Inflammatory macrophage (primary cell): ENCODE measurements around the gene DELE1.

Source experiments
- DNase-seq, 2 donors: peaks; one replicate each; pipeline ENCODE4 v3.0.0-alpha.2; 2020 to 2022

The DELE1 gene

DNA sequence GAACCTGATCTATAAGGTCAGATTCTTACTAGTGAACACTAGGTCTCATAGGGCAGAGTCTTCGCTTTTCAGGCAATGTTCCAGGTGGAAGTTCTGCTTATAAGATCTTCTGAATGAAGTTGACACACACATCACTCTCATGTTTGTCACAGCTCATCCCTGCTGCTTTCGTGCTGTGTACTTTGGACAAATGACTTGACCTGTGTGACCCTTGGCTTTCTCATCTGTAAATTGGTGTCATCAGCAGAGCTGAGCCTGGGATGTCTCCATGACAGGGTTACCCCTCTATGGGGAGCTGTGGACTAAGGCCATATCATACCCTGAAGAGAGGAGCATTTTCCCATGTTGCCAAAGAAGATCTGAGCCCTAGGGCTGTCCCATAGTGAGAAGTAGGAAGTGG is 2.8 kb downstream of the DELE1 start:
- no peak for DNase-seq

DNA sequence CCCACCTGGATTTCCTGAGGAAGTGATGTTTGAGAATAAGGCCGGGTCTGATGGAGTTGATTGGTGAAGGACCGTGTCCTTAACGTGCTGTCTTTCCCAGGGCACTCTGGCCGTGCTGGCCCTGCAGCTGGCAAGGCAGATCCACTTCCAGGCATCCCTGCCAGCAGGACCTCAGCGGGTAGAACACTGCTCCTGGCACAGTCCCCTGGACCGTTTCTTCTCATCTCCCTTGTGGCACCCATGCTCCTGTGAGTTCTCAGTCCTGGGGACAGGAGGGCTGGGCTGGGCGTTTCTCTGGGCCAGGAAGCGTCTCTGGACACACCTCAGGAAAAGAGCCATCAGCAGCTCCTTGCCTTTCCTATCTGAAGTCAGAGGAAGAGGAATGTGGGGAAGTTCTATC is 4.4 kb downstream of the DELE1 start:
- DNase-seq: no peak

DNA sequence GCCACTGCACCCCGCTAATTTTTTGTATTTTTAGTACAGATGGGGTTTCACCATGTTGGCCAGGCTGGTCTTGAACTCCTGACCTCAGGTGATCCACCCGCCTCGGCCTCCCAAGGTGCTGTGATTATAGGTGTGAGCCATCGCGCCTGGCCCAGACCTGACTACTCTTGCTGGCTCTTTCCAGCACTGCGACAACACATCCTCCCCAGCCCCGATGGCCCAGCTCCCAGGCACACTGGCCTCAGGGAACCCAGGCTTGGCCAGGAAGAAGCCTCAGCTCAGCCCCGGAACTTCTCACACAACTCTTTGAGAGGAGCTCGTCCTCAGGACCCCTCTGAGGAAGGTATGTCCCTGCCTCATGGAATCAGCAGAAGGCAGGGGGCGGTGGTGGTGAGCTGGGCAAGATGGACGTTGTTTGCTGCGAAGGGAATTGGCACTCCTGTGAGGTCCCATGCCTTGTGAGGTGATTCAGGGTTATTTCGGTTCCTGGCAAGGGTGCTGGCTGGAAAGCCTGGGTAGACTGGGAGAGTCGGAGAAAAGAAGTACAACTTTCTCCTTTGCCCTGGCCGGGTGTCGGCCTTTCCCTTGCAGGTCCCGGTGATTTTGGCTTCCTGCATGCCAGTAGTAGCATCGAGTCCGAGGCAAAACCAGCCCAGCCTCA is 5.9 kb downstream of the DELE1 start:
- DNase-seq: no peak

DNA sequence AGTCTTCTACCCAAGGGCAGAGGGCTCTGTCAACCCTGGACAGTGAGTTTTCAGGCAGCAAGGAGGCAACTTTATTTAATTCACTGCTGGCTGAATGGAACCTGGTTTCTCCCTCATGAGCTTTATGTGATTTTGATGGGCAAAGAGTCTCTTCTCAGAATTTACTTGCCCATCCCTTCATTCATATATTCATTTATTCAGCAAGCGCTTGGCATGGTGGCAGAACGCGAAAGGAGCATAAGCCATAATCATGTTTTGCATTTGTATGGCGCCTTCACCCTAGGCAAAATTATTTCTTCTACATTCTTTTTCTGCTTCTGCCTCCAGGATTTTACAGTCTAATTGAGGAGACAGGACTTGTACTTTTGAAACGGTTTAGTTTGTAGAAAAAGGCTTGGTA is 8.0 kb downstream of the DELE1 start:
- DNase-seq: no peak

DNA sequence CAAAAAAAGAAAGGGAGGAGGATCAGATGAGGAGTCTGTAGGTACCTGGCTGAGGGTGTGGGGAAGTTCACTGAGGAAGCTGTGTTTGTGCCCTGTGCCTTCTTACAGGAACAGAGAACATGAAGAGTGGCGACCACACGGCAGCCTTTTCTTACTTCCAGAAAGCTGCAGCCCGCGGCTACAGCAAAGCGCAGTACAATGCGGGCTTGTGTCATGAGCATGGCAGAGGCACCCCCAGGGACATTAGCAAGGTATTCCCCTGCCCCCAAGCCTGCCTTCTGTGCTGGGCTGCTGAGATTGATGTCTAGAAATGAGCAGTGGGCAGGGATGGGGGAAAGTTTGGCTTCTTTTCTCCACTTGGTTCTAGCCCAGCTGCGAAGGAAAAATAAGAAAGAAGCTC is 9.5 kb downstream of the DELE1 start:
- no peak for DNase-seq

DNA sequence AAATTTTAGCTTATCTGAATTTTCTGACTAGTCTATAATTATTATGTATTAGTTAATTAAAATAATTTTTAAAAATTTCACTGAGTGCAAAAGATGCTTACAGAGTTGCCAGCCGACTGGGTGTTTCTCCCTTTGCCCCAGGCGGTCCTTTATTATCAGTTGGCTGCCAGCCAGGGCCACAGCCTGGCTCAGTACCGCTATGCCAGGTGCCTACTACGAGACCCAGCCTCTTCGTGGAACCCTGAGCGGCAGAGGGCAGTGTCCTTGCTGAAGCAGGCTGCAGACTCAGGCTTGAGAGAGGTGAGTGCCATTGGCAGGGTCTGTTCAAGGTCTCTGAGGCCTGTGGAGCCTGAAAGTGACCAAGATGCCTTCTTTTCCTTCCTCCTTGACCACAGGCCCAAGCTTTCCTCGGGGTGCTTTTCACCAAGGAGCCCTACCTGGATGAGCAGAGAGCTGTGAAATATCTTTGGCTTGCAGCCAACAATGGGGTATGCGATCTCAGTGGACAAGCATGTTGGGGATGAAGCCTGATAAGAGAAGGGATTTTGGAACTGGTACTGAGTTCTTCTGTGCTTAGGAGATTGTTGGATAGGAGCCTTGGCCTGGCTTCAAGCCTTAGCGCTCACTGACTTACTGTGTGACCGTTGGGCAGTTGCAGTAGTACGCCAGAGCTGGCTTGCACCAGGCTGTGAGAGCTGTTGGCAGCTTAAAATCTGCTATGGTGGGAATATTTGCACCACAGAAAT is 10.6 kb downstream of the DELE1 start:
- no peak for DNase-seq

DNA sequence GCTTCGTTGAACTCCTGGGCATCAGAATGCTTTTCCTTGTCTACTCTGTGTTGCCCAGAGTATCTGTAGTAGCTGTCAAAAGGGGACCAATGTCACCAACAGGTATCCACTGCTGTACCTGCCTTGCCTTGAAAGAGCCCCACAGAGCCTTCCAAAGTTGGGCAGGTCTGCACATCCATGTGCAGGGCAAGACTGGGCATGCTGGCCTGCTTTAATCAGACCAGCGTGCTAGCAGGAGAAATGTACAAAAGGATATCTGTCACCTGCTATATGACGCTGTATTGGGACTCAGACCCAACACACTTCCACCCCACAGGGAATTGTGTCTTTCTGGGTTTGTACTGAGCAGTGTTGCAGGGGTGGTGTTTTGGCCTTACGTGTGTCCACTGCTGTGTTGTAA is 11.9 kb downstream of the DELE1 start:
- no peak for DNase-seq

DNA sequence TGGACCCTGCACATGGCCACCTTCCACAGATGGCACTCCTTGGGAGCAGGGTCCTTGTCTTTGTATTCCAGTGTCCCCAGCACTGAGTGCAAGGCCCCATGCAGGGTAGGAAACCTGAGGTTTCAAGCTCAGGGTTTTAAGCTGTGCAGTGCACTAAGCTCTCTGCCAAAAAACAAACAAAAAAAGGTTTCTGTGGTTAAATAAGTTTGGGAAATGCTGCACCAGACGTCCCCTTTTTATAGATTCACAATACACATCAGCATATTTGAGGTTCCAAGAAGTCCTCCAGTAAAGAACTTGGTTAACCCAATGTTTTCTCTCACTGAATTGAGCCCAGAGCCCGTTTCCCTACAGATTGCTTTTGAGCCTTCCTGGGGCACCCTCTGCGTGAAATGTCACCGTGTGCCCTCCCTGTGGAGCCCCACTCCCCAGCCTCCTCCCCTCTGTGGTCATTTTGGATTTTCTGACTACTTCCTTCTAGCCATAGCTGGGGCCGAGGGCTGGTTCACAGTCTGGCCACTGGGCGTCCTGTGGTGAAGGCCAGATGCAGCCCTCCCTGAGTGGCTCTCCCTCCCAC is 17.1 kb downstream of the DELE1 start:
- peak; percentile 48 to 54 for DNase-seq

DNA sequence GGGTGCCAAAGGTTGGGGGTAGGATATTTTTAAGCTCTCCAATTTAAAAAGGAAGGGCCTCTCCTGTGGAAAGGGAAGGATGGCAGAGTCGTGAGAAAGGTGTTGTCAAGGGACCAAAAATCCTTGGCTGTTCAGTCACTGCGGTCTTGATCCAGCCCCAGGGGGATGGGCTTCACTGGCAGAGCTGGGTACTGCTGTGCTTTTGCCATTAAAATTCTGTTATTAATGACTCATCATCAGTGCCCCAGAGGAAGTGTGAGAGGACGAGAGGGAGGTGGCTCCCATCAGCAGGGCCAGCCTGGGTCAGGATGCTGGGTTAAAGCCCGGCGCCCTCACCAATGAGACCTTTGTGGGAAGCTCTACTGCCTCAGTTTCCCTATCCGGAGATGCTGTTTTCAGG is 17.6 kb downstream of the DELE1 start:
- DNase-seq: no peak

DNA sequence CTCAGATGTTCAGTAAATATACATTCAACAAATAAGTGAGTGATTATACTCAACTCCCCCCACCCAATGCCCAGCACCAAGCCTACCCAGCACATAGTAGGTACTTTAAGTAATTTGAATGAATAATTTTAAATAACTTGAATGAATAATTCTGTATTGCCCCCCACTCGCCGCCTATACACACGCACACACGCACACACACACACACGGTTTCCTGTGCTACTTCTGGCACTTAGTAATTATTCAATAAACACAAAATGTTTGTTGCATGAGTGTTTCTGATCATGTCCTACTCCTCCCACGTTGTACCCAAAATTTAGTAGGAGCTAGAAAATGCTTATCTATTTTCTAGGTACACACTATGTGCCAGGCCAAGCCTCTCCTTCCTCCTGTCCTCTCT is 18.1 kb downstream of the DELE1 start:
- no peak for DNase-seq

DNA sequence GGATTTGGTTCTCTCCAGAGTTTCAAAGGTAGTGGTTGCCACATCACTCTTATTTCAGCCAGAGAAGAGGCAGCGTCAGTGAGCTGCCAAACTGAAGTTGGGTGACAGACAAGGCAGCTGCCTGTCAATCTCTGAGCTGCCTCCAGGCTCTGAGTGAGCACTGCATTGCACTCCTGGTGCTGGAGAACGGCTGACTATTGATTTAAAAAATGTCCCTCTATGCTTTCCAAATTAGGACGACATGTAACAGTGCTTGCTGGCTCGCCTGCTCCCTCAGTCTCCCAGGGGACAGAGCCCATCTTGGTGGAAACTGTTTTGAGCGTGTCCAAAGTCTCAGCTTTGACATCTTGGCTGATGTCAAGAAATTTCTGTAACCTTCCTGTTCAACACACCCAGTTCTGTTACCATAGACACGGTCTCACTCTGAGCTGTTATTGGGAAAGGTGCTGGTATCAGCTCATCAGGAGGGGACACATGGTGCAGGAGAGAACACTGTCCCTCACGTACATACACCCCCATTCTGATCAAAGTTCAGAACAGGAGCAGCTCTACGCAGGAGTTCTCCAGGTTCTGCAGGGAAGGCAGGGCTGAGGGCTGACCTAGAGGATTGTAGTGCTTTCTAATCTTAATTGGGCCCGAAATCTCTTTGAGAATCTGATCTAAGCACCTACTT is 18.6 kb downstream of the DELE1 start:
- DNase-seq: no peak

DNA sequence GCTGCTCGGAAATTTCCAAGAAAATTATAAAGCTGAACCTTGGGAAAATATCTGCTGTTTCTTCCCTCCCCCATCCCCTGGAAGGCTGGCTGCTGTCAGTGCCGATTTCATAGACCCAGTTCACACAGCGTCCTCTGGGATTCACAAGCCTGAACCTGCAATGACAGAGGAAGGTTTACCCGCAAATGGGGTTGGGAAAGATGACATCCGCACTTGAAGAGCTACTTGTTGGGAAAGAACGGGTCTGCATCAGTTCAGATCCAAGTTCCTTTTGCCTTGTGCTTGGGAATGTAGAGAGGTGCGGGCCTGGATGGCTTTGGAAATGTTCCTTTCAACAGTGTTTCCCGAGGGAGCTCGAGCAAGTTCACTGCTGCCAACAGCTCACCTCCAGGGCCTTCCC is 20.4 kb downstream of the DELE1 start:
- no peak for DNase-seq

DNA sequence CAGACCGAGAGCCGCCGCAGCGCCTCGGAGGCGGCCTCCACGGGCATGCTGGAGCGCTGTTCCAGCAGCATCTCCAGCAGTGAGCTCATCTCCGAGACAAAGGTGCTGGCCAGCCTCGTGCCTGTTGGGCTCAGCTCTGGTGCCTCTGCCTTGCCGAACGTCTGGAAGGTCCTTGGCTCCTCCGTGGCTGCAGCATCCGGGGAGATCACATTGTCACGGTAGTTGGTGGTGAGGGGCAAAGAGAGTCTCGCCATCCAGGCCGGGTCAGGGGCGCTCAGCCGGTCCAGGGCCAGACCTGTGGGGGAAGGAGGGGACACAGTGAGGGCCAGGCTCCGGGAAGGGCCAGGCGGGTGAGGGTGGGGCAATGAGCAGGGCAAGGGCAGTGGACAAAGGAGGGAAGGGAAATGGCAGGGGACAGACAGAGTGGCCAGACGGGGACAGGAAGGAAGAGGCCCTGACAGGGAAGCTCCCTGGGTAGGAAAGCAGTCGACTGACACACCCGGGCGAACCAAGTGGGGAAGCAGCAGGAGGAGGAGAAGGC is 21.9 kb downstream of the DELE1 start:
- peak; percentile 27 to 66 for DNase-seq

DNA sequence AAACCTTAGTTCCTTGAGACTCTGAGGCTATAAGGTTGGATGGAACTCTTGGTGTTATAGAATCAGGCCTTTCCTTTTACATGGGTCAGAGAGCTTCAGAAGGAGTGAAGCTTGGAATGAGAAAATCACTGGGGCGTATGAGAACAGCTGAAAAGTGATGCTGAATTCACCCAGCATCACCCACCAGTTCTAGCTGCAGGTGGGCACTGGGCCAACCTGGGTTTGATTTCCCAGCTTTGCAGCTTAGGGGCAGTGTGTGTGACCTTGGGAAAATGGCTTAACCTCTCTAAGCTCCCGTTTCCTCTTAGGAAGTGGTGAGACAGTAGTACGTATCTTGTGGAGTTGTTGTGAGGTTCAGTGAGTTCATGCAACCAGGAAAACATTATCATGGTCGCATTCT is 23.6 kb downstream of the DELE1 start:
- no peak for DNase-seq

DNA sequence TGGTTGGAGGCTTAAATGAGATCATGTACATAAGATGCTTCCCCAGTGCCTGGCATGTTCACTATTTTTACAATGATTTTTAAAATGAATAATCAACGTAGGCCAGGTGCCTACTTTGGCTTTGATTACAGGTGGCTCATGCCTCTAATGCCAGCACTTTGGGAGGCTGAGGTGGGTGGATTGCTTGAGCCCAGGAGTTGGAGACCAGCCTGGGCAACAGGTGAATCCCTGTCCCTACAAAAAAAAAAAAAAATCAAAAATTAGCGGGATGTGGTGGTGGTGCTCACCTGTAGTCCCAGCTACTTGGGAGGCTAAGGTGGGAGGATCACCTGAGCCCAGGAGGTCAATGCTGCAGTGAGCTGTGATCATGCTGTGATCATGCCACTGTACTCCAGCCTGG is 25.1 kb downstream of the DELE1 start:
- DNase-seq: no peak

DNA sequence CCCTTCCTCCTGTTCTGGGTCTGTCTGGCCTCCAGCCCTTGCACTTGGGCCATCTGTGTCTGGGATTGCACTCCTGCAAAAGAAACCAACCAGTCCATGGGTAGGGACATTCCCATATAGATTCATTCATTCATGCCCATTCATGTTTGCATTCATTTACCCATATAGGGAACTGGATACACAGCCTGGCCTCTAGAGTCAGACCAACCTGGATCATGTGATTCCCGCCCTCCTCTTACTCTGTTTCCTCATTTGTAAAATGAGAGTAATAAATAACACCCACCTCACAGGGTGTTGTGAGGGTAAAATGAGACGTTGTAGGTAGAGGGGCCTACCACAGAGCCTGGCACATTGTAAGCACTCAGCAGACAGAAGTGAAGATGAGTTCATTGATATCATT is 25.8 kb downstream of the DELE1 start:
- DNase-seq: peak in 1 of 2 donors; percentile 43

DNA sequence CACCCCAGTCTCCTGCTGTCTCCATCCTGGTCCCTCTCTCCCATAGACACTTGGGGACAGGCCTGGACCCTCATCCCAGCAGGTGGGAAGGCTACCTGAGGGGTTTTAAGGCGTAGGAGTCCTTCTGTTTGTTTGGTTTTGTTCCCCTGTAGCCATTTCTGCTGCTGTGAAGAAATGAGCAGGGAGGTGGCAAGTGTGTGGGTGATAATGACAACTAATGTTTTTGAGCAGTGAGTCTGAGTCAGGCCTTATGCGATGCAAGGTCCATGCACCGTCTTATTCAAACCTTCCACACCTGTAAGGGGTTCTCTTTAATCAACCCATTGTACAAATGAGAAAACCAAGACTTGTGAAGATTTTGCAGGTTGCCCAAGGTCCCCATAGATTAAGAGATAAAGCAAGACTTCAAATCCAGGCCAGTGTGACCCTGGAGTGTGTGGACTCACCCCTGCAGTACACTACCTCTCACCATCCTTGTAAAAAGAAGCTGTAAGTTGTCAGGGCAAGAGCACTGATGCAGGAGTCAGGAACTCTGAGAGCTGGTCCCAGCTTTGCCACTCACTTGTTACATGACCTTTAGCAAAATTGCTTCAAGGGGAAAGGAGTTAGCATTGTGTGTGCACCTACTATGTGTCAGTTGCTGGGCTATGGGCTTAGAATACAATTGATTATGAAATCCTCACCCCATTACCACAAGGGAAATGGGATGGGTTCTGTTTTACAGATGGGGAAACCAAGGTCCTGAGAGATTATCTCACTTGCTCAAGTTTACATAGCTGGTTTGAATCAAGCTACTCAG is 26.7 kb downstream of the DELE1 start:
- DNase-seq: peak in 1 of 2 donors; percentile 66

DNA sequence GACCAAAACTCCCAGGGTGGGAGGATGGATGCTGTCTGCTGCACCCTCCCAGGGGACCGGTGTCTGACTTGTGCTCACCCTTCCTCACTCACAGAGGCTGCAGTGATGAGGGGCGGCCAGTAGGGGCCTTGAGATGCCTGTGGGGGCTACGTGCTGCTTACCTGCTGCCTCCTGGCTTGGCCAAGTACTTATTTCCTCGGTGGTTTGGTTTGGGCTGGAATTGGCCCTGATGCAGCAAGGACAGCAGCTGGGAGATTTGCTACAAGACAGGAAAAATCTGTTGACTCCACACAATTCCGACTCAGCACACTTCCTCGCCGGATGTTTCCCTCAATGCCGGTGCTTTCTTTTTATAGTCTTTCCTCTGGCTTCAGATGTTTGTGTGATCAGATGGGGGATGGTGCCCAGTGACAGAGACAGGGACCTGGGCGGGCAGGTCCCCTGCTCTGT is 27.7 kb downstream of the DELE1 start:
- DNase-seq: no peak

DNA sequence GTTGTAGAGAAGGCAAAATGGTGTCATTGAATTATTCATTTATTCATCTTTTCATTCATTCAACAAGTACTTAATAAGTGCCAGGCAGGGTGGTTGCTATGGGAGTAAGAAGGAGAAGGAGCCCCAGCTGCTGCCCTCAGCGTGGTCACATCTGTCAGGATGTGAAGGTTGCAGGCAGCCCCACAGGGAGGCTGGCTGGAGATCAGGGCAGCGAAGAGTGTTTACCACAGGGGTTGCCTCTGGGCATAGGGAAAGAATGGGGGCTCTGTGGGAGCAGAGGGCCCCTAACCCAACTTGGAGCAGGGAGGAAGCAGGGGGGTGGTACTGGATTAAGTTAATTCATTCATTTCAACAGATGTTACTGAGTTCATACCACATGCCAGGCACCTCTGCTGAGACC is 28.3 kb downstream of the DELE1 start:
- no peak for DNase-seq

DNA sequence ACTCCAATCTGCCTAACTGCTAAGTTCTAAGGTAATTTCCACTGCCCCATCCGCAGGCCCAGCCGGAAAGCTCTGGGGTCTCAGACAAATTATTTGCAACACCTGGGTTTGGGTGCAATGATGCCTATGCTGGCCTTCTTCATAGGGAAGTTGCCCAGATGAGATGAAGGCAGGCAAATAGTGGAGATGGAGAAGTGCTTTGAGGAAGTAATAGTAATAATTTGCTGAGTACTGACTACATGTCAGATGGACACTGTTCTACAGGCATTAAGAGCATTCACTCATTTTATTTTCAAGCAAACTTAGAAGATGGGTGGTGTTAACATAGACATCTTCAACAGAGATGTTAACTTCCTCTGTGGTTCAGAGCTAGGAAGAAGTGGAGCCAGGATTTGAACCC is 30.5 kb downstream of the DELE1 start:
- DNase-seq: peak; percentile 48 to 62

DNA sequence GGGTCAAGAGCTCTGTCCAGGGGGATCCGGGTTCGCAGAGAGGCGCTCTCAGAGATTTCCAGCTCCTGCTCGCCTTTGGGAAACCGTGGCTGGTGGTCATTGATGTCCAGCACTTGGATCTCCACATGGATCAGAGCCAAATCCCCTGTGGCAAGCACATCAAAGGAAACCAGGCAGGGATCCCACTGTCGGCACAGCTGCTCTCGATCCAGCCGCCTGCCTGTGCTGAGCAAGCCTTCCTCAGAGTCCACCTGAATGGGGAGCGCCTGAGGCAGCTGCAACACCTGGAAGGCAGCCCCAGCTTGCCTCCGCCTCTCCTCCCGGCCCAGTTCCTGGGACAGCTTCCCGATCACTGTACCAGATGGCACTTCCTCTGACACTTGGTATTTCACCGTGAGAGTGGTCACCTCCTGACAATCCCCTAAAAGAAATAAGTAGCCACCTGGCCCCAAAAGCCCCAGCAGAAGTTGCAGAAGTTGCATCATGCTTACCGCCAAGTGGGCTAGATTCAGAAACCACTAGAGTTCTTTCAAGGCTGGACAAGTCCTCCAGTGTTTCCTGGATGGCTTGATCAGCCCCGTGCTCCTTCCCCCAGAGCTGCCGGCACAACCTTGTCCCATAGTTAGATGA is 33.8 kb downstream of the DELE1 start:
- no peak for DNase-seq

DNA sequence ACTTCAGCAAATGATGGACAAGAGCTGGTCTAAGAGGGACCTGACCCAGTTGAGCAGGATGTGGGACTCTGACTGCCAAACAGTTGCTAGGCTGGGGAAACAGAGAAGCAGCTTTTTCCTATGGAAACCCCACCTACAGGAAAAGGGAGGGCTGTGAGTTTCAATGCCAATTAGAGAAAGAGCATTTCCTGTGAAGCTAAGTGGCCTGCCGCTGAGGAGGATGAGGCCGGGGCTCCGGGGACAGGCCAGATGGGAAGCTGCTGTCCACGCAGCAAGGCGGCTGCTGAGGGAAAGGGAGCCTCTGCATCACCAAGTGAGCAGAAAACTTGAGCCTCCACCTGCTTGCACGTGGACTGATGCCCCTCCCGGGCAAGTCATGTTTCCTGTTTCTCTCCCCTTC is 34.4 kb downstream of the DELE1 start, which contains the start of gene PCDH12:
Gene PCDH12 (minus strand): TSS at position 90 of the 400 bp plus-strand sequence. CDS start 351 bp downstream, outside the sequence.
- DNase-seq: peak; percentile 21 to 22
